Keratinocyte (primary cell): Measurements from ENCODE around the gene DIABLO. TPM values are rescaled to one million over a fixed set of nuclear protein-coding genes. Genes with fewer than 3 reads are reported as not detected.
"Not testable (repeated sequence)": the region's sequence is repeated elsewhere in the genome, so short reads cannot be mapped to it uniquely, and the experiment has no call there.

Experiments
- DNase-seq: peaks from one replicate; pipeline ENCODE4 v3.0.0-alpha.2; 2011; ENCODE audit warnings: low read depth, missing footprints, low spot score
- FAIRE-seq: peaks from 2 replicates; lab custom pipeline; 2011; peaks lifted over from hg19 to GRCh38; lab: Jason Lieb, UNC
- H2AFZ ChIP-seq: 2 replicates; pipeline ENCODE4 v1.6.0; 2012; ENCODE audit warnings: low read length, control low read depth, inconsistent platforms; ENCODE audit not compliant: control insufficient read depth
- H3K27ac ChIP-seq: 2 replicates; pipeline ENCODE4 v1.5.1; 2011; ENCODE audit warnings: low read length; ENCODE audit not compliant: control insufficient read depth, insufficient read depth
- H3K27me3 ChIP-seq: 3 replicates; pipeline ENCODE4 v1.6.0; 2011; ENCODE audit warnings: low read length; ENCODE audit not compliant: control insufficient read depth, insufficient read depth; ENCODE audit errors: extremely low read depth
- H3K36me3 ChIP-seq, 2 experiments: 2 replicates in 1 of 2; 3 replicates in 1 of 2; pipeline ENCODE4 v1.5.1; 2011; ENCODE audit warnings: low read length in 2 of 2, mild to moderate bottlenecking in 1 of 2; ENCODE audit not compliant: control insufficient read depth in 2 of 2, insufficient read depth in 2 of 2; ENCODE audit errors: extremely low read depth in 1 of 2
- H3K4me1 ChIP-seq: 3 replicates; pipeline ENCODE4 v1.5.1; 2011; ENCODE audit warnings: low read length; ENCODE audit not compliant: control insufficient read depth, insufficient read depth; ENCODE audit errors: extremely low read depth
- H3K4me2 ChIP-seq: 3 replicates; pipeline ENCODE4 v1.6.0; 2011; ENCODE audit warnings: low read depth, low read length; ENCODE audit not compliant: control insufficient read depth, insufficient read depth; ENCODE audit errors: extremely low read depth
- H3K4me3 ChIP-seq, 3 experiments: fragments of 200-600 bp in 1 of 3; sonication (generic) in 1 of 3; 2 replicates in 2 of 3; 3 replicates in 1 of 3; pipeline ENCODE4 v1.5.1; 2011 to 2016; ENCODE audit warnings: low read length in 3 of 3, mild to moderate bottlenecking in 3 of 3, control low read depth in 2 of 3, inconsistent platforms in 1 of 3, low read depth in 1 of 3, mixed read lengths in 1 of 3, mixed run types in 1 of 3, moderate library complexity in 1 of 3; ENCODE audit not compliant: control insufficient read depth in 2 of 3, insufficient read depth in 2 of 3; ENCODE audit errors: extremely low read depth in 1 of 3
- H3K79me2 ChIP-seq: 2 replicates; pipeline ENCODE4 v1.6.0; 2012; ENCODE audit warnings: low read length; ENCODE audit not compliant: control insufficient read depth, insufficient read depth
- H3K9ac ChIP-seq: 3 replicates; pipeline ENCODE4 v1.6.0; 2011; ENCODE audit warnings: low read length; ENCODE audit not compliant: control insufficient read depth, insufficient read depth; ENCODE audit errors: extremely low read depth
- H3K9me1 ChIP-seq: 3 replicates; pipeline ENCODE4 v1.6.0; 2011; ENCODE audit warnings: low read length; ENCODE audit not compliant: control insufficient read depth, insufficient read depth; ENCODE audit errors: extremely low read depth
- H3K9me3 ChIP-seq: 2 replicates; pipeline ENCODE4 v1.5.1; 2012; ENCODE audit warnings: low read depth, low read length; ENCODE audit not compliant: control insufficient read depth
- H4K20me1 ChIP-seq: 3 replicates; pipeline ENCODE4 v1.6.0; 2011; ENCODE audit warnings: low read length; ENCODE audit not compliant: control insufficient read depth, insufficient read depth; ENCODE audit errors: extremely low read depth
- EZH2 ChIP-seq: IDR thresholded peaks from one replicate; pipeline ENCODE4 v1.6.1; 2012; ENCODE audit warnings: inconsistent platforms, mild to moderate bottlenecking, low read length, moderate library complexity
- dilution Hi-C: fragments of 300-500 bp; cut with MboI; formaldehyde crosslinking; loops from one replicate; pipeline ENCODE4 v1.7.0; 2020; ENCODE audit warnings: low sequenced_read_pairs; ENCODE audit not compliant: extremely low pct_ligation_motif_present
- polyA plus RNA-seq, 5 experiments: library from polyadenylated mRNA; depleted of rRNA in 3 of 5; stranded (reverse) in 3 of 5; stranded (forward) in 1 of 5; unstranded in 1 of 5; fragments of >200 nt; gene quantifications; 1 replicate in 1 of 5; 2 replicates in 3 of 5; 3 replicates in 1 of 5; pipeline versions ENCODE4 v1.2.1 to v1.2.3, GENCODE V29; 2011 to 2012; ENCODE audit warnings: missing spikeins in 2 of 5, low read depth in 1 of 5, low replicate concordance in 1 of 5
- TF ChIP-seq, protein P1 (sequence below), 3 experiments: IDR thresholded peaks in 1 of 3; conservative IDR thresholded peaks in 1 of 3; optimal IDR thresholded peaks in 1 of 3; 2 replicates in 2 of 3; 3 replicates in 1 of 3; pipeline versions ENCODE3 to v1.5.1; 2011; ENCODE audit warnings: low read length in 3 of 3, mild to moderate bottlenecking in 3 of 3, moderate library complexity in 2 of 3, control low read depth in 1 of 3, inconsistent platforms in 1 of 3; ENCODE audit not compliant: insufficient read depth in 2 of 3; ENCODE audit errors: extremely low read depth in 1 of 3

Gene DIABLO
- polyA plus RNA-seq, 1 donor (not counting 4 experiments of a cell fraction or from before 2014, with no cell fraction given), result 41.6 TPM

- no peaks in the 10 kb centered on the region for H3K9me1 ChIP-seq
- peak overlapping the region; percentile 76 to 85 (median 82) for H3K4me3 ChIP-seq
- H3K9ac ChIP-seq, result peak overlapping the region; percentile 96
- H2AFZ ChIP-seq, result peak overlapping the region; percentile 99
- DNase-seq (no peak), FAIRE-seq (no peak)
- H3K27me3 ChIP-seq, result no peaks in the 10 kb centered on the region
- peak overlapping the region; percentile 96 for H3K27ac ChIP-seq
- H3K36me3 ChIP-seq, result peaks cover 1 to 6% of the 10 kb centered on the region in 2 experiments
- dilution Hi-C loops, result no loop called here
- H3K4me2 ChIP-seq, result peak overlapping the region; percentile 86
- TF ChIP-seq EZH2, result no peak
- TF ChIP-seq, protein P1, sequence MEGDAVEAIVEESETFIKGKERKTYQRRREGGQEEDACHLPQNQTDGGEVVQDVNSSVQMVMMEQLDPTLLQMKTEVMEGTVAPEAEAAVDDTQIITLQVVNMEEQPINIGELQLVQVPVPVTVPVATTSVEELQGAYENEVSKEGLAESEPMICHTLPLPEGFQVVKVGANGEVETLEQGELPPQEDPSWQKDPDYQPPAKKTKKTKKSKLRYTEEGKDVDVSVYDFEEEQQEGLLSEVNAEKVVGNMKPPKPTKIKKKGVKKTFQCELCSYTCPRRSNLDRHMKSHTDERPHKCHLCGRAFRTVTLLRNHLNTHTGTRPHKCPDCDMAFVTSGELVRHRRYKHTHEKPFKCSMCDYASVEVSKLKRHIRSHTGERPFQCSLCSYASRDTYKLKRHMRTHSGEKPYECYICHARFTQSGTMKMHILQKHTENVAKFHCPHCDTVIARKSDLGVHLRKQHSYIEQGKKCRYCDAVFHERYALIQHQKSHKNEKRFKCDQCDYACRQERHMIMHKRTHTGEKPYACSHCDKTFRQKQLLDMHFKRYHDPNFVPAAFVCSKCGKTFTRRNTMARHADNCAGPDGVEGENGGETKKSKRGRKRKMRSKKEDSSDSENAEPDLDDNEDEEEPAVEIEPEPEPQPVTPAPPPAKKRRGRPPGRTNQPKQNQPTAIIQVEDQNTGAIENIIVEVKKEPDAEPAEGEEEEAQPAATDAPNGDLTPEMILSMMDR (optimal IDR thresholded peaks at IDR 0.05 in 1 of 3, IDR thresholded peaks at IDR 0.05 in 1 of 3, conservative IDR thresholded peaks at IDR 0.05 in 1 of 3; ENCODE audit: extremely low read depth in 1 of 3, insufficient read depth in 2 of 3, low read length in 3 of 3), result no peak
- H3K79me2 ChIP-seq, result peaks cover 6% of the 10 kb centered on the region
- no peaks in the 10 kb centered on the region for H3K9me3 ChIP-seq
- H4K20me1 ChIP-seq, result no peaks in the 10 kb centered on the region
- peaks cover 6% of the 10 kb centered on the region for H3K4me1 ChIP-seq
Observed at GRCh38 chr12:122265476-122265875, 39.6 kb upstream of the DIABLO start.

DNA sequence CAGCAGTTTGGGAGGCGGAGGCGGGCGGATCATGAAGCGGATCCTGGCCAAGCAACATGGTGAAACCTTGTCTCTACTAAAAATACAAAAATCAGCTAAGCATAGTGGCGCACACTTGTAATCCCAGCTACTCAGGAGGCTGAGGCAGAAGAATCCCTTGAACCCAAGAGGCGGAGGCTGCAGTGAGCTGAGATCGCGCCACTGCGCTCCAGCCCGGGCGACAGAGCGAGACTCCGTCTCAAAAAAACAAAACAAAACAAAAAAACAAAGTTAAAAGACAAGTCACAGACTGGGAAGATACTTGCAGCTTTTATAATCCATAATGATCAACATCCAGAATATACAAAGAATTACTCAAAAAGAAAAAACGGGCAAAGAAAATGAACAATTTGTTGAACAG, 34.9 kb upstream of the DIABLO start:
- H3K9me1 ChIP-seq, H3K4me1 ChIP-seq, H3K4me3 ChIP-seq, H3K9me3 ChIP-seq, DNase-seq, H3K9ac ChIP-seq, dilution Hi-C loops, H2AFZ ChIP-seq, H3K27me3 ChIP-seq, H4K20me1 ChIP-seq, H3K27ac ChIP-seq, FAIRE-seq, H3K36me3 ChIP-seq, H3K79me2 ChIP-seq, H3K4me2 ChIP-seq: not testable (repeated sequence)

DNA sequence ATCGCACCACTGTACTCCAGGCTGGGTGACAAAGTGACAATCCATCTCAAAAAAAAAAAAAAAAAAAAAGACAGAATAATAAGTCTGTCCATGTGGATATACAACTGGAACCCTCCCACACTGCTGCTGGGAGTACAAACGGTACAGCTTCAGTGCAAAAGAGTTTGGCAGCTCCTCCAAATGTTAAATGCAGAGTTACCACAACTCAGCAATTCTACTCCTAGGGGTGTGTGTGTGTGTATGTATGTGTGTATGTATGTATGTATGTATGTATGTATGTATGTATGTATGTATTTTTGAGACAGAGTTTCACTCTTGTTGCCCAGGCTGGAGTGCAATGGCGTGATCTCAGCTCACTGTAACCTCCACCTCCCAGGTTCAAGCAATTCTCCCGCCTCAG, 33.1 kb upstream of the DIABLO start:
- dilution Hi-C loops, result not testable (repeated sequence)

DNA sequence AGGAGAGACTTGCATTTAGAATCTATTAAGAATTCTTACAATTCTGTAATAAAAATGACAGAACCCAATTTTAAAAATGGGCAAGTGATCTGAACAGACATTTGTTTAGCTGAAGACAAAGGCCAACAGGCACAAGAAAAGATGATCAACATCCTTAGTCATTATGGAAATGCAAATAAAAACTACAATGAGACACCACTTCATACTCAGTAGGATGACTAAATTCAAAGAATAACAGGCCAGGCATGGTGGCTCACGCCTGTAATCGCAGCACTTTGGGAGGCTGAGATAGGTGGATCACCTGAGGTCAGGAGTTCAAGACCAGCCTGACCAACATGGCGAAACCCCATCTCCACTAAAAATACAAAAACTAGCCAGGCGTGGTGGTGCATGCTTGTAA, 32.6 kb upstream of the DIABLO start:
- H3K4me3 ChIP-seq, H4K20me1 ChIP-seq, H3K9me3 ChIP-seq, H3K79me2 ChIP-seq, FAIRE-seq, H3K4me1 ChIP-seq, H3K27ac ChIP-seq, H3K4me2 ChIP-seq, dilution Hi-C loops, H2AFZ ChIP-seq, H3K9me1 ChIP-seq, H3K27me3 ChIP-seq, H3K36me3 ChIP-seq, H3K9ac ChIP-seq, DNase-seq: not testable (repeated sequence)

More for the DNA sequence above, 33.1 kb upstream of the DIABLO start:
- not testable (repeated sequence) for H3K27ac ChIP-seq, H3K36me3 ChIP-seq, DNase-seq, H3K9me3 ChIP-seq, H2AFZ ChIP-seq, H3K4me3 ChIP-seq, H3K79me2 ChIP-seq, FAIRE-seq, H3K4me1 ChIP-seq, H3K9ac ChIP-seq, H3K9me1 ChIP-seq, H4K20me1 ChIP-seq, H3K4me2 ChIP-seq, H3K27me3 ChIP-seq
